Measurements from ENCODE around the gene FNTB.
"Not testable (repeated sequence)": the region's sequence is repeated elsewhere in the genome, so short reads cannot be mapped to it uniquely, and the experiment has no call there.

Gene FNTB

DNA sequence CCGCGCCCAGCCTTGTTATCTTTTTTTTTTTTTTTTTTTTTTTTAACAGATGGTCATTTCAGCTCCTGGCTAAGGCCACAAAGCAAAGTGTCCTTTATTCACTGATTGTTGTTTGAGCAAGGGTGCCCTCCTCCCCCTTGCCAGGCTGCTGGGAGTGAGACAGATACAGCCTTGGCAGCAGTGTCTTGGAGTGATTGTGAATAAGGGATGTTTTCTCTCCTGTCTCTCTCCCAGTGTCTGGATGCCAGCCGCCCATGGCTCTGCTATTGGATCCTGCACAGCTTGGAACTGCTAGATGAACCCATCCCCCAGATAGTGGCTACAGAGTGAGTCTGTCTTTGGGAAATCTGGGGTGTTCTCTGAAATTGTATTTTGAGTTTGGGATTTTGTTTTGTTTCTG, 28.7 kb downstream of the FNTB start:
- no peak for DNase-seq (ENCODE audit: low read depth in 2 of 2)

DNA sequence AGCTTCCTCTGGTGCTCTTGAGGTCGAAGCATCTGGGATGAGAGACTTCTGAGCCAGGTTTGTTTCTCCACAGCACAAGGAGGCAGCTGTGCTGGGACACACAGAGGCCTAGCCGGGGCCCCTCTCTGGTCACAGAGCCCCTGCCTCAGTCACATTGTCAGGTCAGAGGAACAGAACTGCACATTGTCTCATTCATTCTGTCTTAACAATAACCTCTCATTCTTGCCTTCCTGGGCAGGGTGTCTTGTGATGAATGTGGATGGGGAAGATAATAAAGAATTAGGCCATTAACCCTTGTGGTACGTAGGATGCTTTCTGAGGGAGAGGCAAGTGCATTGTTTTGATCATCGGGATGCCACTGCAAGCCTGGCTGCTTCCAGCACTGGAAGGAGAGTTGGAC, 29.8 kb downstream of the FNTB start:
- DNase-seq (ENCODE audit: low read depth in 2 of 2): no peak

GRCh38 chr14:65019944-65020566, 33.4 kb downstream of the FNTB start:
- no peak for DNase-seq (ENCODE audit: low read depth in 2 of 2)

GRCh38 chr14:65024957-65025356, 38.3 kb downstream of the FNTB start:
- no peak for DNase-seq (ENCODE audit: low read depth in 2 of 2)

GRCh38 chr14:65025818-65026217, 39.1 kb downstream of the FNTB start:
- DNase-seq (ENCODE audit: low read depth in 2 of 2): no peak

- DNase-seq (ENCODE audit: low read depth in 2 of 2): no peak
These were observed 39.8 kb downstream of the FNTB start for GRCh38 chr14:65026526-65026925.

DNA sequence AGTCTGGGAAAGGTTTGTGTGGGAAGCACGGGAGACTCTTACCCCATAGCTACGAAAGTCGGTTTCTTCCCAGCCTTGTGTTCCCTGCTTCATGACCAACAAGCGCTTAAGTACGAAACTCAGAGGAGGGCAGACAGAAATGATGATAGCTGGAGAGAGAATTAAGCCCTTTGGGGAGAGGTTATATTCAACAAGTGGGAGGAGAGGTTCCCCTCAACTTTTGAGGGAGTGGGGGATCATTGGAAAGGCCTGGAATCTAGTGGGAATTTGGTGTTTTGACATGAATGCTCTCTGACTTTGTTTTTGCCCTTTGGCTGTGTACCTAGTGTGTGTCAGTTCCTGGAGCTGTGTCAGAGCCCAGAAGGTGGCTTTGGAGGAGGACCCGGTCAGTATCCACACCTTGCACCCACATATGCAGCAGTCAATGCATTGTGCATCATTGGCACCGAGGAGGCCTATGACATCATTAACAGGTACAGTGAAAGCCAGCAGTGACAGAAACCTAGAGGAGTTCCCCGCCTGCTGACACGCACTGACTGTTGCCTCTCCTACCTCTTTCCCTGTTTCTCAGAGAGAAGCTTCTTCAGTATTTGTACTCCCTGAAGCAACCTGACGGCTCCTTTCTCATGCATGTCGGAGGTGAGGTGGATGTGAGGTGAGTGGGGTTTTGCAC, 40.6 kb downstream of the FNTB start:
- no peak for DNase-seq (ENCODE audit: low read depth in 2 of 2)

DNA sequence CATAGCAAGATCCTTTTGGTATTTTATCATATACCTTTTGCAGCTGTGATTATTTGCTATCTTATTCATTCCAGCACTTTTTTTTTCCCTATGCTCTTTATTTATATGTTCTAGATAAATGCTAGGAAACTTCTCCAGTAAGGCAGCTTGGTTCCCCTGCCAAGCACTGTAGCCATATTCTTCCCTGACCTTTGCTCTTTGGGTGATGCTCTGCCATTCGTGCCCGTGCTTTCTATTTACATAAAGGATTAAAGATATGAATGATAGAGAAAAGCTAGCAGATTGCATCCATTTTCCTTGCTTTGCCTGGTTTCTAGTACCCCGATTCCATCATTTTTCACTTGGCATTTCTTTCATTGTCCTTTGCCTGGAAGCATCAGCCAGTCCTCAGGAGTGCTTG, 42.2 kb downstream of the FNTB start:
- no peak for DNase-seq (ENCODE audit: low read depth in 2 of 2)

GRCh38 chr14:65031321-65031720, 44.6 kb downstream of the FNTB start:
- DNase-seq (ENCODE audit: low read depth in 2 of 2): not testable (repeated sequence)

GRCh38 chr14:65032319-65032718, 45.6 kb downstream of the FNTB start:
- DNase-seq (ENCODE audit: low read depth in 2 of 2): no peak

DNA sequence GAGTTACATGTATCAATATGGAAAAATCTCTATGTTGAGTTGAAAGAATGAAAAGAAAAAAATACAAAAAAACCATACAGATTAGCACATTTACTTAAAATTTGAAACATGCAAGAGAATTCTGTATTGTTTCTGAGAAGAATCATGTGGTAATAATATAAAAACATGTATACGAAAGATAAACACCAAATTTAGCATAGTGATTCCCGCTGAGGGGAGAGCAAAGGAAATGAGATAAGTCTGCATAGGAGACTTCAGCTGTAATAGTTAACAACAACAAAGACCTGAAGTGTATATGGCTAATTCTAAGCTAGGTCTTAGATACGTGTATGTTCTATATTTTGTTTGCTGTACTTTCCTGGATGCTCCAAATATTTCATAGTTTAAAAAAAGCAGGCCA, 46.5 kb downstream of the FNTB start:
- DNase-seq (ENCODE audit: low read depth in 2 of 2): no peak

- no peak for DNase-seq (ENCODE audit: low read depth in 2 of 2)
These were observed 47.3 kb downstream of the FNTB start for GRCh38 chr14:65034021-65034420.

GRCh38 chr14:65035049-65035448, 48.4 kb downstream of the FNTB start:
- DNase-seq (ENCODE audit: low read depth in 2 of 2): no peak

DNA sequence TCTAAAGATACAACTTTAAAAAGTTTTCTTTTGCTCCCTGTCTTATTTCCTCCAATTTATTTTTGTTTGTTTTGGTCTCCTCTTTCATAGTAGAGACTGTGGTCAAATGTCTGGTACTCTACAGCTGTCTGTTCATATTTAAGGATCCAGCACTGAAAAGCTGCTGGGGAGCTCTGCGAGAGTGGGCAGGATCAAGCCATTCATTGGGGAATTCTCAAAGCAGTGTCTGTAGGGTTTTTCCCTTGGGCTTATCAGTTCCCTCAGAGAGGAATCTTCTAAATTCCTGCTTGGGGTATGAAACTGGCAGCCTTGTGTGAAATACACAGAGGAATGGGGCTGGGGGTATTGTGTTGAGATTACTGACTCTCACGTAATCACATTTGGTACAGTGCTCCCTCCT, 52.3 kb downstream of the FNTB start:
- DNase-seq (ENCODE audit: low read depth in 2 of 2): no peak

DNA sequence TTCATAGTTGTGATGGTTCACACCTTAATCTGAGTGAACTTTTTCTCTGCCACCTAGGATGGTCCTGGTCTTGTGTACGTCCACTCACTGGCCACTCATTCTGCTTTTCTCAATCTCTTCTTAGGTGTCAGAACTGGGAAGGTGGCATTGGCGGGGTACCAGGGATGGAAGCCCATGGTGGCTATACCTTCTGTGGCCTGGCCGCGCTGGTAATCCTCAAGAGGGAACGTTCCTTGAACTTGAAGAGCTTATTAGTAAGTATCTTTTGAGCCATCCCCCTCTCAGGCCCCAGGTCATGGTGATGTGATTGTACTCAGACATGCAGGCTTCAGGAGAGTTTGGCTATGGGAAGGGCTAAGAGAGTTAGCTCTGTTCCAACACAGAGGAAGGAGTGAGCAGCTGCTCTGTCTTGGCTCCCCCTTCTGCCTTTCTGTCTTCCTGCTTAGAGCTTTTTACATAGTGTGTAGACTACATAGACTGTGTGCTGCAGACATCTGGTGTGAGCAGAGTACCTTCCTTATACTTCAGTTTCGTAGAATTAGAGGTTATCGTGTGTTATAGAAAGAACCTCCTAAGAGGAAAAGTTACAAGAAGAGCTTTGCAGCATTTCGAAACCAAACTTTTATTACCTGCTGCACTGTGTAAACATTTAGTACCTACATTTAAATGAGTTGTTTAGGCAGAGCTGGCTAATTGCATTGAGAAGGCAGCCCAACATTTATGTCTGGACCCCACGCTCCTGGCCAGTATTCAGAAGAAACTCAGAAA, 54.2 kb downstream of the FNTB start:
- no peak for DNase-seq (ENCODE audit: low read depth in 2 of 2)

GRCh38 chr14:65041434-65041915, 54.8 kb downstream of the FNTB start:
- DNase-seq (ENCODE audit: low read depth in 2 of 2): no peak

DNA sequence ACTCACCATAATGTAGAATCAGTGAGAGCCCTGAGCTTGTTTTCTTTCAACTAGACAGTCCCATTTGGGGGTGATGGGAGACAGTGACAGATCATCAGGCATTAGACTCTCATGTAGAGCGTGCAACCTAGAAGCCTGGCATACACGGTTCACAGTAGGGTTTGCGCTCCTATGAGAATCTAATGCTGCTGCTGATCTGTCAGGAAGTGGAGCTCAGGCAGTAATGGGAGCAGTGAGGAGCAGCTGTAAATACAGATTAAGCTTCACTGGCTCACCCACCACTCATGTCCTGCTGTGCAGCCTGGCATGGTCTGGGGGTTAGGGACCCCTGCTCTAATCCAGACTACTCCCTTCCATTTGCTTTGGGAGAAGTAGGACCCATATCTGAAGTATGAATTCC, 55.6 kb downstream of the FNTB start:
- no peak for DNase-seq (ENCODE audit: low read depth in 2 of 2)

DNA sequence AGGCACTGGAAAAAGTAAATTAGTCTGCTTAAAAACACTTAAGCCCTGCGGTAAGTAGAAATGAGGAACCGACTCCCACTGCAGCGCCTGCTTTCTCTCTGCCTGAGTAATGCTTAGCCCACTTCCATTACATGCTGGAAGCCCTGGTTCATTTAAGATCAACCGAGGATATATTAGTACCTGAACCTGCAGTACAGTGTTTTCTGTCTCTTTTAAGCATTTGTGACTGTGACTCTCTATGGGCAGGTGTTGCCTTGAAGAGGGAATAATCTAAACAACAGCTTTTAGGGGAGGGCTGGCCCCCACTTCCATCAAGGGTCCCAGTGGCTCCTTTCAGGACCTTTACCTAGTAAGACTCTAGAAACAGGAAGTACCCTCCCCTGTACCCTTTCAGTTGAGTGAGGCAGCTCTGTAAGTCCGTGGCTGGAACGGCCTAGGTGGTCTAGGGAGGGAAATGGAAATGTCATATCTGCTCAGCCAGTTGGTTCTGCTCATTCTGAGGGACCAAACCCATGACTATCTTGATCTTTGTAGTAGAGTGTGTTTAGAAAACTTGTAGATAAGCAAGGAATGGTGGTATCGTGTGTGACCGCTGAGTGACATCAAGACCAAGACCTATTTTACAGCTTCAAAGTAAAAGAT, 56.2 kb downstream of the FNTB start:
- no peak for DNase-seq (ENCODE audit: low read depth in 2 of 2)

- no peak for DNase-seq (ENCODE audit: low read depth in 2 of 2)
These were observed 57.3 kb downstream of the FNTB start for GRCh38 chr14:65043893-65044595.

GRCh38 chr14:65044596-65044959, 57.9 kb downstream of the FNTB start:
- no peak for DNase-seq (ENCODE audit: low read depth in 2 of 2)

DNA sequence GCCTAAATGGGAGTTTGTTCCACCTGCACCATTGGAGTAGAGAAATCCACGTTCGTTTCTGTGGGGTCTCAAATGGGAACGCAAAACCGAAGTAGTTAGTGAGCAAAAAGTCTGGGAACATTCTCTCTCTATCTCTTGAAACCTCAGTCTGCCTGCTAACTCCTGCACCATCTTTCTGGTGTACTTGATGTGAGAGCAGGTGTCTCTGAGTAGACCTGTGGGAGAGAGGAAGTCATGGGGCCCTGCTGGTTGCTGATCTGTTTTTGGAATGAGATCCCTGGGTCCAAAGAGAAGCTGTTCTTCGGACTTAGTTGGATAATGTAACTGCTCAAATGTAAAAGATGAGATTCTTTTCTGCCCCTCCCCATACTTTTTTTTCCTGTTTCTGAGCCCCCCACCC, 58.3 kb downstream of the FNTB start:
- no peak for DNase-seq (ENCODE audit: low read depth in 2 of 2)

- DNase-seq (ENCODE audit: low read depth in 2 of 2): no peak
These were observed 59.0 kb downstream of the FNTB start for GRCh38 chr14:65045709-65046108.
